Mesodermal cell (in vitro differentiated cells): ENCODE measurements around the gene ADGRG6.

Experiments used
- H3K27ac ChIP-seq: 2 replicates; pipeline ENCODE4 v1.7.0; 2013; ENCODE audit warnings: mild to moderate bottlenecking, low read depth, low read length, moderate library complexity; ENCODE audit not compliant: severe bottlenecking
- H3K36me3 ChIP-seq: 2 replicates; pipeline ENCODE4 v1.7.1; 2013; ENCODE audit warnings: mild to moderate bottlenecking, low read length, moderate library complexity; ENCODE audit not compliant: control insufficient read depth, insufficient read depth
- H3K4me1 ChIP-seq: one replicate; pipeline ENCODE4 v1.7.1; 2013; ENCODE audit warnings: mild to moderate bottlenecking, low read length; ENCODE audit not compliant: insufficient read depth, control insufficient read depth, poor library complexity, severe bottlenecking
- H3K4me3 ChIP-seq: 2 replicates; pipeline ENCODE4 v1.7.0; 2013; ENCODE audit warnings: low read length, control low read depth, mild to moderate bottlenecking; ENCODE audit not compliant: insufficient read depth, poor library complexity, severe bottlenecking; ENCODE audit errors: extremely low read depth
- H3K9me3 ChIP-seq: 2 replicates; pipeline ENCODE4 v1.7.1; 2013; ENCODE audit warnings: mild to moderate bottlenecking, low read length, moderate library complexity; ENCODE audit not compliant: control insufficient read depth
- WGBS, 2 experiments: methylation state at CpG; one replicate each; pipeline ENCODE4 v1.1.5; 2013; ENCODE audit warnings: missing lambda C conversion rate in 2 of 2; ENCODE audit not compliant: insufficient coverage in 2 of 2; 5-methylcytosine and 5-hydroxymethylcytosine counted together

The ADGRG6 gene

DNA sequence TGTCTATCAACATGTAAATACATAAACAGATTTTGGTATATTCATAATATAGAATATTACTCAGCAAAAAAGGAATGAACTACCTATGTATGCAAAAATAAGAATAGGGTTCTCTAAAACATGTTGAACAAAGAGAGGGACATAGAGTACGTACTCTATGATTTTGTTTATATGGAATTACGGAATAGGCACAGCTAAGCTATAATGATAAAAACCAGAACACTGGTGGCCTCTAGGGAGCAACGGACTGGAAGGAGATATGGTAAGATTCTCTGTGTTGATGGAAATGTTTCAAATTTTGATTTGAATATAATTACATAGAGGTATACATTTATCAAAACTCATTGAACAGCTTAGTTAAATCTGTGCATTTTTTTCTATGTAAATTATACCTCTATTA is 19.6 kb downstream of the ADGRG6 start:
- Histone ChIP-seq H3K9me3 (no peaks in the 10 kb centered on the region), H3K36me3 (no peaks in the 10 kb centered on the region), H3K4me1 (peaks cover 3% of the 10 kb centered on the region), H3K4me3 (no peak overlapping the region), H3K27ac (no peak overlapping the region)
- 91 to 100% methylated on average over 2 of the region's 3 CpGs for WGBS, 2 experiments

GRCh38 chr6:142322066-142322465 is 20.3 kb downstream of the ADGRG6 start:
- no peaks in the 10 kb centered on the region for H3K36me3 ChIP-seq
- peaks cover 3% of the 10 kb centered on the region for H3K4me1 ChIP-seq
- WGBS, 2 experiments: 96 to 100% methylated on average over 3 of the region's 5 CpGs
- no peak overlapping the region for H3K27ac ChIP-seq
- H3K4me3 ChIP-seq: no peak overlapping the region
- H3K9me3 ChIP-seq: no peaks in the 10 kb centered on the region

DNA sequence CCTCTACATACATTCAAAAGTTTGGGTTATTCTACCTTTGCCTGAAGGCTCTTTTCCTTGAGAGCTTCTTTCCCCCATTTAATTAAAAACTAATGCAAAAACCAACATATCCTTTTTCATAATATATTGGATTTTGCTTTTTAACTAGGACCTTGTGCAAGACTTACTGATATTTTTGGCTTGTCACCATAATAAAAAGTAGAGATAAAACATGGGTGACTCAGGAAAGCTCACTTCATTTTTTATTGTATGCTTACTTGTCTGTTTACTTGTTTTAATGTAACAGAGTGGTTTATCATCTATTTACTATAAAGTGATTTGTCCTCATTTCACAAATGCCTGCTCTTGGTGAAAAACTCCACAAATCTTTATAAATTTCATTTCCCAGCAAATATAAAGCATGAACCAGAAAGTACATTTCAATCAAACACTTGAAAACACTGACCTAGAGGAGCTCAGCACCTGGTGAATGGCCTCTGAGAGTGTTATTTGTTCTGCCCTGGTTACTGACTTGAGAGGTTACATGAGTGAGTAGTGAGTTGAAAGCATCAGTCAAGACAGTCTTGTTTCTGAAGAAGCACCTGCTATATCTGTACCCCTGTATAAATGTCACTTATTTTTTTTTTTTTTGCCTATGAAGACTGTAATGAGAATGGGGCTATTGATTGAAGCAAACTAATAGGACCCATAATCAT is 20.8 kb downstream of the ADGRG6 start:
- H3K4me1 ChIP-seq: peaks cover 3% of the 10 kb centered on the region
- H3K27ac ChIP-seq: no peak overlapping the region

DNA sequence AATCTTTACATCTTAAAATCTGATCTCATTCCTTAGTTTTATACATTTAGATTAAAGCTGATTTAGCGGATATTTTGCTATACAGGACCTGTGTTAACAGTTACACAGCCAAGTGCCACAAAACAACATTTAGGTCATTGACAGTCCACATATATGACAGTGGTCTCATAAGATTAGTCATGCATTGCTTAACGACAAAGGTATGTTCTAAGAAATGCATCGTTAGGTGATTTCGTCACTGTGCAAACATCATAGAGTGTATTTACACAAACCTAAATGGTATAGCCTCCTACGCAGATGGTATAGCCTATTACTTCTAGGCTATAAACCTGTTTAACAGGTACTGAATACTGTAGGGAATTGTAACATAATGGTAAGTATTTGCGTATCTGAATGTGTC is 21.6 kb downstream of the ADGRG6 start:
- H3K36me3 ChIP-seq: no peaks in the 10 kb centered on the region
- H3K27ac ChIP-seq: no peak overlapping the region
- H3K9me3 ChIP-seq: no peaks in the 10 kb centered on the region
- peaks cover 3% of the 10 kb centered on the region for H3K4me1 ChIP-seq
- no peak overlapping the region for H3K4me3 ChIP-seq
- WGBS, 2 experiments: 98 to 100% methylated on average over 1 to 4 of the region's 6 CpGs

More for the DNA sequence above, 20.8 kb downstream of the ADGRG6 start:
- Histone ChIP-seq H3K36me3 (no peaks in the 10 kb centered on the region), H3K4me3 (no peak overlapping the region), H3K9me3 (no peaks in the 10 kb centered on the region)

DNA sequence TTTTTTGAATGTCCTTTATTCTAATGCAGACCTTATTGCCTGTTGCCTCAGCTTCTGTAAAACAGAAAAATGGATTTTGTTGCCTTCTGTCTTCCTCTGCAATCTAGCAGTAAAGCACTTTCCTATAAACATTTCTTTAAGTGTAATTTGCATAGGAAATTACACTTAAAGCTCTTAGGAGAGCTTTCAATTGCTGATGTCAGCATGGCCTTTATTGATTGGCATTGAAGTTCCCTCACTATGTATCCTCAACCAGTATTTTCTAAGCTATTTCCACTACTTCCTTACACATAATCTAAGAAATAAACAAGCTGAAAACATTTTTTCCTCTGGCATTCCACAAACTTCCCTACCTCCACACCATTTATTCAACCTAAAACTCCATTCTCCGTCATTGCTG is 22.3 kb downstream of the ADGRG6 start:
- H3K36me3 ChIP-seq: no peaks in the 10 kb centered on the region
- H3K9me3 ChIP-seq: no peaks in the 10 kb centered on the region
- no CpG with 5 or more reads among the region's 1 CpG for WGBS, 2 experiments
- H3K4me1 ChIP-seq: peaks cover 10% of the 10 kb centered on the region
- H3K4me3 ChIP-seq: no peak overlapping the region
- no peak overlapping the region for H3K27ac ChIP-seq

GRCh38 chr6:142325111-142325510 is 23.3 kb downstream of the ADGRG6 start:
- no CpG with 5 or more reads among the region's 3 CpGs for WGBS, 2 experiments
- Histone ChIP-seq H3K9me3 (no peaks in the 10 kb centered on the region), H3K4me3 (no peak overlapping the region), H3K36me3 (no peaks in the 10 kb centered on the region), H3K4me1 (peaks cover 17% of the 10 kb centered on the region), H3K27ac (no peak overlapping the region)

DNA sequence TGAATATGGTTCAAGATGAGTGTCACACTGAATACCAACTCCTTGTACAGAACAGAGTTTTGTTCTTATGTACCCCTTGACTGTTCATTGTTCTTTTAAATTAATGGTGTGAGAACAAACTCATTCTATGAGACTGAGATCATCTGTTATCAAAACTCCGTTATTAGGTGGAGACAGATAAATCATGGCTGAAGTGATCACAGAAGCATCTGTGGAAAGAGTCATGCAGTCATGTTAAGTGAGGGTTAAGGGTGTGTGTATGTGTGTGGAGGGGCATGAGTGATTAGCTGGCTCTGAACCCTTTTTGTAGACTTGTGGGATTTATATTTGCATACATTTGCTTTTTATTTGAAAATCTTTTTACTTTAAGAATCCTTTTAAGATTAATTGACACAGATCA is 24.7 kb downstream of the ADGRG6 start:
- Histone ChIP-seq H3K27ac (no peak overlapping the region), H3K9me3 (no peaks in the 10 kb centered on the region), H3K4me1 (peaks cover 28% of the 10 kb centered on the region), H3K4me3 (no peak overlapping the region), H3K36me3 (no peaks in the 10 kb centered on the region)
- WGBS, 2 experiments: 86 to 88% methylated on average over 1 of the region's 1 CpG

DNA sequence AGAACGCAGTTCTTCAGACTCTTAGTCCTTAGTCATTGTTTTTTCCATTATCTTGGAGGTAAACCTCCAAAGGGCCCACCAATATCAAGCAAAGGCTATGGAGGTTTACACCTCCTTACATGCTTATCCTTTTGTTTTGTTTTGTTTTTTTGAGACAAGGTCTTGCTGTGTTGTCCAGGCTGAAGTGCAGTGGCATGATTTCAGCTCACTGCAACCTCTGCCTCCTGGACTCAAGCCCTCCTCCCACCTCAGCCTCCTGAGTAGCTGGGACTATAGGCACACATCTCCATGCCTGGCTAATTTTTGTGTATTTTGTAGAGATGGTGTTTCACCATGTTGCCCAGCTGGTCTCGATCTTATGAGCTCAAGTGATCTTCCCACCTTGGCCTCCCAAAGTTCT is 26.3 kb downstream of the ADGRG6 start:
- H3K27ac ChIP-seq: no peak overlapping the region
- 100% methylated on average over 1 of the region's 2 CpGs; no CpG with 5 or more reads in 1 of the 2 experiments for WGBS, 2 experiments
- H3K36me3 ChIP-seq: no peaks in the 10 kb centered on the region
- no peak overlapping the region for H3K4me3 ChIP-seq
- H3K9me3 ChIP-seq: no peaks in the 10 kb centered on the region
- peaks cover 43% of the 10 kb centered on the region for H3K4me1 ChIP-seq

- 100% methylated on average over 1 of the region's 3 CpGs; no CpG with 5 or more reads in 1 of the 2 experiments for WGBS, 2 experiments
- H3K4me3 ChIP-seq: no peak overlapping the region
- H3K4me1 ChIP-seq: peaks cover 48% of the 10 kb centered on the region
- no peak overlapping the region for H3K27ac ChIP-seq
- H3K36me3 ChIP-seq: peaks cover 4% of the 10 kb centered on the region
- no peaks in the 10 kb centered on the region for H3K9me3 ChIP-seq
Observed at GRCh38 chr6:142329486-142330113, 27.8 kb downstream of the ADGRG6 start.

GRCh38 chr6:142331075-142331551 is 29.3 kb downstream of the ADGRG6 start:
- 50% methylated on average over 2 of the region's 2 CpGs; no CpG with 5 or more reads in 1 of the 2 experiments for WGBS, 2 experiments
- peak overlapping the region; percentile 96 for H3K27ac ChIP-seq

GRCh38 chr6:142331601-142332000 is 29.8 kb downstream of the ADGRG6 start:
- H3K4me1 ChIP-seq: peaks cover 59% of the 10 kb centered on the region
- H3K9me3 ChIP-seq: no peaks in the 10 kb centered on the region
- no peak overlapping the region for H3K4me3 ChIP-seq
- no CpG with 5 or more reads among the region's 3 CpGs for WGBS, 2 experiments
- peaks cover 4% of the 10 kb centered on the region for H3K36me3 ChIP-seq
- peak overlapping the region; percentile 96 for H3K27ac ChIP-seq

More at GRCh38 chr6:142331075-142331551, 29.3 kb downstream of the ADGRG6 start:
- no peak overlapping the region for H3K4me3 ChIP-seq
- H3K4me1 ChIP-seq: peaks cover 57% of the 10 kb centered on the region
- H3K36me3 ChIP-seq: peaks cover 4% of the 10 kb centered on the region
- no peaks in the 10 kb centered on the region for H3K9me3 ChIP-seq
